H1 (cell line): ENCODE results near the gene CIITA. TPM values are rescaled to one million over a fixed set of nuclear protein-coding genes. Genes with fewer than 3 reads are reported as not detected.

ENCODE experiments used
- CTCF ChIA-PET: fragments of 300-600 bp; sonication (Branson Sonifier 250); formaldehyde crosslinking; loops from one replicate; lab custom pipeline; 2021; ENCODE audit not compliant: partially characterized antibody; lab: Charles Lee
- POLR2A ChIA-PET: fragments of 300-600 bp; sonication (Branson Sonifier 250); formaldehyde crosslinking; loops from one replicate; lab custom pipeline; 2021; ENCODE audit warnings: inconsistent platforms; ENCODE audit not compliant: partially characterized antibody; lab: Charles Lee
- DNase-seq, 2 experiments: peaks; one replicate each; pipeline versions ENCODE4 v3.0.0 to v3.0.0-alpha.2; 2010 to 2022; ENCODE audit warnings: low spot score in 2 of 2, low read depth in 1 of 2, mixed read lengths in 1 of 2
- FAIRE-seq: peaks from 2 replicates; lab custom pipeline; 2011; peaks lifted over from hg19 to GRCh38; lab: Jason Lieb, UNC
- H2AFZ ChIP-seq: 2 replicates; pipeline ENCODE4 v1.8.1; 2012; ENCODE audit warnings: low read length, inconsistent platforms
- H2AK5ac ChIP-seq: 2 replicates; pipeline ENCODE4 v1.6.1; 2013; ENCODE audit warnings: low read depth, low read length
- H2BK120ac ChIP-seq: replicated peaks from 2 replicates; pipeline ENCODE3; 2013; ENCODE audit warnings: low read depth, low read length, inconsistent platforms
- H2BK12ac ChIP-seq: 2 replicates; pipeline ENCODE4 v1.6.1; 2013; ENCODE audit warnings: low read depth, low read length
- H2BK15ac ChIP-seq: 2 replicates; pipeline ENCODE4 v1.6.1; 2013; ENCODE audit warnings: low read length
- H2BK20ac ChIP-seq: 2 replicates; pipeline ENCODE4 v1.6.1; 2013; ENCODE audit warnings: low read length
- H2BK5ac ChIP-seq: 2 replicates; pipeline ENCODE4 v1.6.1; 2013; ENCODE audit warnings: low read depth, low read length
- H3K14ac ChIP-seq: 2 replicates; pipeline ENCODE4 v1.6.1; 2013; ENCODE audit warnings: inconsistent platforms; ENCODE audit not compliant: insufficient read length
- H3K18ac ChIP-seq: 2 replicates; pipeline ENCODE4 v1.6.1; 2013; ENCODE audit warnings: low read length; ENCODE audit errors: extremely low read depth
- H3K23ac ChIP-seq: 2 replicates; pipeline ENCODE4 v1.6.1; 2013; ENCODE audit warnings: inconsistent platforms; ENCODE audit not compliant: insufficient read length
- H3K23me2 ChIP-seq: 2 replicates; pipeline ENCODE4 v1.6.1; 2013; ENCODE audit warnings: low read depth, low read length
- H3K27ac ChIP-seq: 2 replicates; pipeline ENCODE4 v1.6.1; 2011; ENCODE audit warnings: low read depth, low read length, inconsistent platforms
- H3K27me3 ChIP-seq, 4 experiments: replicated peaks in 1 of 4; 1 replicate in 1 of 4; 2 replicates in 3 of 4; pipeline versions ENCODE4 v1.6.1 to v1.8.1; 2011 to 2013; ENCODE audit warnings: low read length in 3 of 4, mild to moderate bottlenecking in 3 of 4, inconsistent platforms in 2 of 4, mixed read lengths in 2 of 4, moderate library complexity in 1 of 4; ENCODE audit not compliant: control insufficient read depth in 3 of 4, insufficient read depth in 3 of 4; ENCODE audit errors: extremely low read depth in 1 of 4
- H3K36me3 ChIP-seq, 4 experiments: 2 replicates each; pipeline versions ENCODE4 v1.6.1 to v1.8.1; 2011 to 2013; ENCODE audit warnings: mild to moderate bottlenecking in 4 of 4, low read length in 3 of 4, moderate library complexity in 2 of 4, control low read depth in 1 of 4, inconsistent platforms in 1 of 4; ENCODE audit not compliant: insufficient read depth in 4 of 4, control insufficient read depth in 2 of 4
- H3K4ac ChIP-seq: replicated peaks from 2 replicates; pipeline ENCODE3; 2013; ENCODE audit warnings: low read length, low read depth, mixed read lengths, inconsistent platforms; ENCODE audit not compliant: insufficient read length
- H3K4me1 ChIP-seq, 4 experiments: replicated peaks in 1 of 4; 1 replicate in 1 of 4; 2 replicates in 3 of 4; pipeline versions ENCODE4 v1.6.1 to v1.8.1; 2011 to 2013; ENCODE audit warnings: low read length in 3 of 4, inconsistent platforms in 2 of 4, mixed read lengths in 1 of 4; ENCODE audit not compliant: insufficient read depth in 4 of 4, control insufficient read depth in 3 of 4
- H3K4me2 ChIP-seq, 2 experiments: 2 replicates each; pipeline versions ENCODE4 v1.6.1 to v1.8.1; 2011 to 2013; ENCODE audit warnings: low read depth in 2 of 2, low read length in 2 of 2, control low read depth in 1 of 2, inconsistent platforms in 1 of 2, mild to moderate bottlenecking in 1 of 2; ENCODE audit not compliant: insufficient read depth in 1 of 2
- H3K4me3 ChIP-seq, 4 experiments: fragments of 200-600, 300-600 bp in 1 of 4; sonication (generic), shearing (Covaris generic), sonication (Bioruptor Twin) in 1 of 4; 2 replicates each; pipeline versions ENCODE4 v1.5.1 to v1.8.1; 2011 to 2016; ENCODE audit warnings: low read length in 4 of 4, low read depth in 3 of 4, control low read depth in 2 of 4, inconsistent platforms in 2 of 4, mild to moderate bottlenecking in 2 of 4, mixed read lengths in 1 of 4, moderate library complexity in 1 of 4; ENCODE audit not compliant: insufficient read depth in 2 of 4; ENCODE audit errors: extremely low read depth in 1 of 4
- H3K56ac ChIP-seq: replicated peaks from 2 replicates; pipeline ENCODE3; 2013; ENCODE audit warnings: low read depth, mild to moderate bottlenecking, mixed read lengths, low read length, inconsistent platforms; ENCODE audit not compliant: insufficient read length
- H3K79me1 ChIP-seq: 2 replicates; pipeline ENCODE4 v1.6.1; 2013; ENCODE audit warnings: low read depth, low read length, control low read depth
- H3K79me2 ChIP-seq, 2 experiments: 2 replicates each; pipeline versions ENCODE4 v1.6.1 to v1.8.1; 2012 to 2013; ENCODE audit warnings: low read length in 2 of 2, mild to moderate bottlenecking in 2 of 2, inconsistent platforms in 1 of 2; ENCODE audit not compliant: insufficient read depth in 2 of 2, control insufficient read depth in 1 of 2
- H3K9ac ChIP-seq, 4 experiments: replicated peaks in 1 of 4; 1 replicate in 1 of 4; 2 replicates in 3 of 4; pipeline versions ENCODE4 v1.6.1 to v1.8.1; 2011 to 2013; ENCODE audit warnings: low read depth in 3 of 4, low read length in 3 of 4, control low read depth in 2 of 4, mild to moderate bottlenecking in 2 of 4, moderate library complexity in 2 of 4, inconsistent platforms in 1 of 4; ENCODE audit errors: extremely low read depth in 1 of 4
- H3K9me3 ChIP-seq, 2 experiments: 2 replicates each; pipeline versions ENCODE4 v1.6.1 to v1.8.1; 2012 to 2013; ENCODE audit warnings: mild to moderate bottlenecking in 2 of 2, moderate library complexity in 2 of 2, control low read depth in 1 of 2, inconsistent platforms in 1 of 2, low read depth in 1 of 2, low read length in 1 of 2, mixed read lengths in 1 of 2; ENCODE audit not compliant: insufficient read depth in 2 of 2
- H4K20me1 ChIP-seq, 2 experiments: replicated peaks in 1 of 2; 2 replicates each; pipeline versions ENCODE3 to v1.8.1; 2011 to 2013; ENCODE audit warnings: inconsistent platforms in 2 of 2, low read length in 2 of 2, mild to moderate bottlenecking in 1 of 2; ENCODE audit not compliant: insufficient read depth in 2 of 2, control insufficient read depth in 1 of 2
- H4K5ac ChIP-seq: 2 replicates; pipeline ENCODE4 v1.6.1; 2013; ENCODE audit warnings: low read length, low read depth, mixed read lengths, inconsistent platforms; ENCODE audit not compliant: insufficient read length
- H4K8ac ChIP-seq: 2 replicates; pipeline ENCODE4 v1.8.0; 2013; ENCODE audit warnings: mild to moderate bottlenecking, moderate library complexity, low read length, inconsistent platforms; ENCODE audit not compliant: insufficient read depth; ENCODE audit errors: extremely low read depth
- H4K91ac ChIP-seq: replicated peaks from 2 replicates; pipeline ENCODE3; 2013; ENCODE audit warnings: low read length, mixed read lengths, inconsistent platforms; ENCODE audit not compliant: insufficient read length
- BCL11A ChIP-seq, 2 experiments: IDR thresholded peaks; one replicate each; pipeline ENCODE4 v1.6.1; 2011; ENCODE audit warnings: low read depth in 2 of 2, low read length in 2 of 2, mild to moderate bottlenecking in 2 of 2
- CEBPB ChIP-seq: IDR thresholded peaks from 2 replicates; pipeline ENCODE4 v1.6.1; 2012; ENCODE audit warnings: low read depth, low read length
- CHD2 ChIP-seq: IDR thresholded peaks from 2 replicates; pipeline ENCODE4 v1.6.1; 2012; ENCODE audit warnings: low read length, improper control_type of control experiment
- EZH2 ChIP-seq: fragments of 200-600 bp; sonication (generic); IDR thresholded peaks from 2 replicates; pipeline ENCODE4 v1.7.1; 2012; ENCODE audit warnings: low read depth, mild to moderate bottlenecking, moderate library complexity, low read length, inconsistent platforms; ENCODE audit not compliant: severe bottlenecking
- KDM5A ChIP-seq: fragments of 200-600 bp; IDR thresholded peaks from 2 replicates; pipeline ENCODE4 v1.7.1; 2012; ENCODE audit warnings: mild to moderate bottlenecking, low read length, inconsistent platforms, mixed read lengths
- NRF1 ChIP-seq: IDR thresholded peaks from 2 replicates; pipeline ENCODE4 v1.6.1; 2011; ENCODE audit warnings: mild to moderate bottlenecking, low read depth, low read length, improper control_type of control experiment
- POLR2A ChIP-seq, 2 experiments: IDR thresholded peaks; 1 replicate in 1 of 2; 2 replicates in 1 of 2; pipeline ENCODE4 v1.6.1; 2011; ENCODE audit warnings: low read depth in 2 of 2, low read length in 2 of 2, mild to moderate bottlenecking in 2 of 2; ENCODE audit errors: control extremely low read depth in 1 of 2
- RFX5 ChIP-seq: IDR thresholded peaks from 2 replicates; pipeline ENCODE4 v1.6.1; 2011; ENCODE audit warnings: low read depth, low read length, improper control_type of control experiment, borderline replicate concordance
- SAP30 ChIP-seq: fragments of 300-600 bp; sonication (generic); IDR thresholded peaks from 2 replicates; pipeline ENCODE4 v1.7.1; 2012; ENCODE audit warnings: low read length, moderate library complexity, mild to moderate bottlenecking, inconsistent platforms; ENCODE audit not compliant: insufficient read depth, insufficient replicate concordance
- TBP ChIP-seq: IDR thresholded peaks from 2 replicates; pipeline ENCODE4 v1.6.1; 2011; ENCODE audit warnings: low read depth, low read length, improper control_type of control experiment
- WGBS, 2 experiments: shearing (Covaris generic) in 1 of 2; methylation state at CpG; one replicate each; pipeline versions ENCODE4 v1.1.6 to v1.1.7; 2013 to 2015; ENCODE audit warnings: low lambda C conversion rate in 2 of 2, mixed read lengths in 2 of 2, inconsistent platforms in 1 of 2, low coverage in 1 of 2, missing lambda C conversion rate in 1 of 2; ENCODE audit not compliant: insufficient replicate concordance in 2 of 2, insufficient coverage in 1 of 2, insufficient read length in 1 of 2; ENCODE audit errors: extremely low coverage in 1 of 2, missing lambda C conversion rate in 1 of 2; 5-methylcytosine and 5-hydroxymethylcytosine counted together
- polyA plus RNA-seq, 7 experiments: library from polyadenylated mRNA; depleted of rRNA in 3 of 7; stranded (reverse) in 5 of 7; unstranded in 2 of 7; fragments of >200 nt in 5 of 7; fragments of 200-250 nt in 2 of 7; gene quantifications; 1 replicate in 5 of 7; 2 replicates in 1 of 7; 4 replicates in 1 of 7; pipeline versions ENCODE4 v1.2.1 to v1.2.3, GENCODE V29; 2011 to 2013; ENCODE audit warnings: missing spikeins in 2 of 7, mixed read lengths in 2 of 7
- total RNA-seq: library from RNA; stranded (reverse); fragmentation: NEBNext Ultra II Directional; extraction: Animal tissue kit (Norgen Biotek cat#: 25700); gene quantifications from 2 replicates; pipeline ENCODE4 v1.2.1, GENCODE V29; 2021
- TF ChIP-seq, protein P1 (sequence below), 3 experiments: IDR thresholded peaks; 1 replicate in 2 of 3; 2 replicates in 1 of 3; pipeline versions ENCODE4 v1.5.1 to v1.6.1; 2011; ENCODE audit warnings: low read length in 3 of 3, mild to moderate bottlenecking in 3 of 3, inconsistent platforms in 2 of 3, low read depth in 1 of 3, moderate library complexity in 1 of 3; ENCODE audit not compliant: insufficient read depth in 1 of 3; ENCODE audit errors: control extremely low read depth in 1 of 3

Gene CIITA
- total and polyA plus RNA-seq, 2 of the 8 experiments (the other 6 are each of a cell fraction or from before 2014, with no cell fraction given), result 0.07 to 0.17 TPM

DNA sequence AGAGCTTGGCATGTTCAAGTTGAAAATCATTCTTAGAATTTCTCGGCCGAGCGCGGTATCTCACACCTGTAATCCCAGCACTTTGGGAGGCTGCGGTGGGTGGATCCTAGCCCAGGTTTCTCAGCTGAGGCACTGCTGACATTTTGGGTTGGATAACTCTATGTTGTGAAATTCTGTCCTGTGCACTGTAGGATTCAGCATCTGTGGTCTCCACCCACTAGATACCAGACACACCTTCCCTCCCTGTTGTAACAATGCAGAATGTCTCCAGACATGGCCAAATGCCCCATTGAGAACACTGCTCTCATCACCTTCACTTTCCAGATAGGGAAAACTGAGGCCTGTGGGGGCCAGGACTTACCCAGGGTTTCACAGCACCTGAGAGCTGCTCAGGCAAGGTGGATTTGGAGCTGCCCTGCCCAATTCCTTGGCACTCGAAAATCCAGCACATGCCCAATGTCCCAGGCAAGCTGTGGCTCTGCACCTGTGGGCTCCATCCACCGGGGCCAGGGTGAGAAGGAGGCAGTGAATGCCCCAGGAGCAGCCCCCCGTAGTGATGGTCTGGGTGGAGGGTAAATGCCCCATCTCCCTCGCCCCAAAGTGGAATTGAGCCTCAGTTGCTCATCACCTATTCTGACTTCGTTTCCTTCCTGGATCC, 38.3 kb upstream of the CIITA start:
- Histone ChIP-seq H3K23me2 (no peaks in the 10 kb centered on the region), H2BK15ac (no peak overlapping the region), H2AK5ac (no peak overlapping the region), H3K18ac (no peak overlapping the region), H4K20me1 (no peaks in the 10 kb centered on the region), H3K27me3 (no peaks in the 10 kb centered on the region), H3K79me2 (no peaks in the 10 kb centered on the region), H2BK20ac (no peak overlapping the region), H3K23ac (no peak overlapping the region), H3K14ac (no peak overlapping the region), H3K9ac (no peak overlapping the region), H2BK120ac (no peak overlapping the region), H3K4me2 (no peak overlapping the region), H3K56ac (no peak overlapping the region), H3K79me1 (no peaks in the 10 kb centered on the region), H3K4me3 (no peak overlapping the region), H4K8ac (no peak overlapping the region), H2AFZ (no peak overlapping the region), H3K4ac (no peak overlapping the region), H3K36me3 (no peaks in the 10 kb centered on the region), H4K91ac (no peak overlapping the region), H3K9me3 (no peaks in the 10 kb centered on the region), H2BK12ac (no peak overlapping the region), H4K5ac (no peak overlapping the region), H3K27ac (no peak overlapping the region), H3K4me1 (0 out of 7 replicates have a peak, but pooled peaks cover 0 to 2% (median under 1%) of the 10 kb centered on the region in 4 experiments), H2BK5ac (no peak overlapping the region)
- WGBS, 2 experiments, result 94% methylated on average over 10 of the region's 10 CpGs; no CpG with 5 or more reads in 1 of the 2 experiments
- FAIRE-seq (no peak), DNase-seq (no peak)
- ChIA-PET CTCF (interaction anchor here (0.6 to 0.9 kb wide), 2 partner anchors 17 to 99 kb away, joined by 3 read pairs; no protein-coding TSS in a partner anchor), POLR2A (no interaction called here)
- no peak for TF ChIP-seq CEBPB
- TF ChIP-seq SAP30, result no peak
- no peak for TF ChIP-seq TBP
- TF ChIP-seq, protein P1, sequence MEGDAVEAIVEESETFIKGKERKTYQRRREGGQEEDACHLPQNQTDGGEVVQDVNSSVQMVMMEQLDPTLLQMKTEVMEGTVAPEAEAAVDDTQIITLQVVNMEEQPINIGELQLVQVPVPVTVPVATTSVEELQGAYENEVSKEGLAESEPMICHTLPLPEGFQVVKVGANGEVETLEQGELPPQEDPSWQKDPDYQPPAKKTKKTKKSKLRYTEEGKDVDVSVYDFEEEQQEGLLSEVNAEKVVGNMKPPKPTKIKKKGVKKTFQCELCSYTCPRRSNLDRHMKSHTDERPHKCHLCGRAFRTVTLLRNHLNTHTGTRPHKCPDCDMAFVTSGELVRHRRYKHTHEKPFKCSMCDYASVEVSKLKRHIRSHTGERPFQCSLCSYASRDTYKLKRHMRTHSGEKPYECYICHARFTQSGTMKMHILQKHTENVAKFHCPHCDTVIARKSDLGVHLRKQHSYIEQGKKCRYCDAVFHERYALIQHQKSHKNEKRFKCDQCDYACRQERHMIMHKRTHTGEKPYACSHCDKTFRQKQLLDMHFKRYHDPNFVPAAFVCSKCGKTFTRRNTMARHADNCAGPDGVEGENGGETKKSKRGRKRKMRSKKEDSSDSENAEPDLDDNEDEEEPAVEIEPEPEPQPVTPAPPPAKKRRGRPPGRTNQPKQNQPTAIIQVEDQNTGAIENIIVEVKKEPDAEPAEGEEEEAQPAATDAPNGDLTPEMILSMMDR (IDR thresholded peaks at IDR 0.05; ENCODE audit: control extremely low read depth in 1 of 3, insufficient read depth in 1 of 3, low read depth in 1 of 3, low read length in 3 of 3), result no peak
- TF ChIP-seq CHD2, result no peak
- TF ChIP-seq POLR2A (IDR thresholded peaks at IDR 0.05; ENCODE audit: control extremely low read depth in 1 of 2, low read depth in 2 of 2, low read length in 2 of 2), result no peak
- TF ChIP-seq NRF1, result no peak
- TF ChIP-seq KDM5A, result no peak
- TF ChIP-seq EZH2, result no peak
- TF ChIP-seq RFX5, result no peak
- TF ChIP-seq BCL11A (IDR thresholded peaks at IDR 0.05; ENCODE audit: low read depth in 2 of 2, low read length in 2 of 2), result no peak
